ENCODE results near the gene KEL.

DNA sequence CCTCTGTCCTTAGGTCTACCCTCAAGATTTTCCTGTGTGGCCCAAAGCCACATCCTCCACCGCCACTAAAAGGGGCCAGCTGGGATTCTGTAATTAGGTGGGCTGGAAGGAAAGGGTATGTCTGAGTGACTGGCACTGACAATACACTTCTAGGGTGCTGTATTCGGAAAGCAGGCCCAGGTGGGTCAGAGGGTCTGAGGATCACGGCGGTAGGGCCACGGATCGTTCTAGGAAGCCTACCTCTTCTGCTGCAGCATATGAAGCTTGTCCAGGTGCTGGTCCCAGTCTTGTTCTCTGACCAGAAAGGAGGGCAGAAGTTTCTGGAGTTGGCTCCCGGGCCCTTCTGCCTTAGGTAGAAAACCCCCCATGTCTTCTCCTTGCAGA lies 29.1 kb downstream of the KEL start:
- TF ChIP-seq, protein P1, sequence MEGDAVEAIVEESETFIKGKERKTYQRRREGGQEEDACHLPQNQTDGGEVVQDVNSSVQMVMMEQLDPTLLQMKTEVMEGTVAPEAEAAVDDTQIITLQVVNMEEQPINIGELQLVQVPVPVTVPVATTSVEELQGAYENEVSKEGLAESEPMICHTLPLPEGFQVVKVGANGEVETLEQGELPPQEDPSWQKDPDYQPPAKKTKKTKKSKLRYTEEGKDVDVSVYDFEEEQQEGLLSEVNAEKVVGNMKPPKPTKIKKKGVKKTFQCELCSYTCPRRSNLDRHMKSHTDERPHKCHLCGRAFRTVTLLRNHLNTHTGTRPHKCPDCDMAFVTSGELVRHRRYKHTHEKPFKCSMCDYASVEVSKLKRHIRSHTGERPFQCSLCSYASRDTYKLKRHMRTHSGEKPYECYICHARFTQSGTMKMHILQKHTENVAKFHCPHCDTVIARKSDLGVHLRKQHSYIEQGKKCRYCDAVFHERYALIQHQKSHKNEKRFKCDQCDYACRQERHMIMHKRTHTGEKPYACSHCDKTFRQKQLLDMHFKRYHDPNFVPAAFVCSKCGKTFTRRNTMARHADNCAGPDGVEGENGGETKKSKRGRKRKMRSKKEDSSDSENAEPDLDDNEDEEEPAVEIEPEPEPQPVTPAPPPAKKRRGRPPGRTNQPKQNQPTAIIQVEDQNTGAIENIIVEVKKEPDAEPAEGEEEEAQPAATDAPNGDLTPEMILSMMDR (IDR thresholded peaks at IDR 0.05) = no peak
- TF ChIP-seq POLR2A (IDR thresholded peaks at IDR 0.05) = no peak
